ENCODE measurements around the gene FRAS1.

DNA sequence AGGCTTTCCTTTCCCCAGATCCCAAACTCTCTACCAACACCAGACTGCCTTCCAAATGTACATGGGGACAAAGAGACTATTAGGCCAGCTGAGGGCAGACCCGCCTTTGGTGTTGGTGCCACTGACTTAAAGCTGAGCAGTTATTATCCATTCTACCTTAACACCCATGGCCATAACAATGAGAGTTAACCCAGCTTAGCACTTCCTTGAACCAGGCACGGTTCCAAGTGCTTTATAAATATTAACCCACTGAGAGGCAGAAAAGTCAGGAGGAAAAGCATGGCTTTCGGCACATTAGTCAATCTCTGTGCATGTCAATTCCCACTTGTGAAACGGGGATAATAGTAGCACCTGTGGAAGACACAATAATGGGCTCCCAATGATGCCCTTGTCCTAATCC, 251.4 kb downstream of the FRAS1 start:
- no peak for TF ChIP-seq CTCF (conservative IDR thresholded peaks at IDR 0.05; ENCODE audit: low read depth, low read length)
- TF ChIP-seq EZH2 (IDR thresholded peaks at IDR 0.05; ENCODE audit: low read length, unreplicated experiment), result no peak
- no peak for TF ChIP-seq EZH2phosphoT487 (IDR thresholded peaks at IDR 0.05; ENCODE audit: borderline replicate concordance, low read length)

Data from PC-3 (cell line).